ENCODE results near the gene ENTPD2. TPM values are rescaled to one million over a fixed set of nuclear protein-coding genes. Genes with fewer than 3 reads are reported as not detected.
"Not testable (repeated sequence)": the region's sequence is repeated elsewhere in the genome, so short reads cannot be mapped to it uniquely, and the experiment has no call there.

Gene ENTPD2
- polyA plus RNA-seq, 10 donors, result 7.5 to 16.5 (median 12.1) TPM

DNA sequence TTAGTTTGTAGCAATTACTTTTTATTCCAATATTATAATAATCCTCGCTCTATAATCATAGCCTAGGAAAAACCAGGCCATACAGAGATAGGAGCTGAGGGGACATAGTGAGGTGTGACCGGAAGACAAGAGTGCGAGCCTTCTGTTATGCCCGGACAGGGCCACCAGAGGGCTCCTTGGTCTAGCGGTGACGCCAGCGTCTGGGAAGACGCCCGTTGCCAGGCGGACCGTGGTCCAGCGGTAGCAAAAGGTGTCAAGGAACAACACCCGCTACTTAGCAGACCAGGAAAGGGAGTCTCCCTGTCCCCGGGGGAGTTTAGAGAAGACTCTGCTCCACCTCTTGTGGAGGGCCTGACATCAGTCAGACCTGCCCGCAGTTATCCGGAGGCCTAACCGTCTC is 49.6 kb downstream of the ENTPD2 start:
- not testable (repeated sequence) for DNase-seq

- DNase-seq, result no peak
These were observed 51.2 kb downstream of the ENTPD2 start for GRCh38 chr9:137002646-137003041.

DNA sequence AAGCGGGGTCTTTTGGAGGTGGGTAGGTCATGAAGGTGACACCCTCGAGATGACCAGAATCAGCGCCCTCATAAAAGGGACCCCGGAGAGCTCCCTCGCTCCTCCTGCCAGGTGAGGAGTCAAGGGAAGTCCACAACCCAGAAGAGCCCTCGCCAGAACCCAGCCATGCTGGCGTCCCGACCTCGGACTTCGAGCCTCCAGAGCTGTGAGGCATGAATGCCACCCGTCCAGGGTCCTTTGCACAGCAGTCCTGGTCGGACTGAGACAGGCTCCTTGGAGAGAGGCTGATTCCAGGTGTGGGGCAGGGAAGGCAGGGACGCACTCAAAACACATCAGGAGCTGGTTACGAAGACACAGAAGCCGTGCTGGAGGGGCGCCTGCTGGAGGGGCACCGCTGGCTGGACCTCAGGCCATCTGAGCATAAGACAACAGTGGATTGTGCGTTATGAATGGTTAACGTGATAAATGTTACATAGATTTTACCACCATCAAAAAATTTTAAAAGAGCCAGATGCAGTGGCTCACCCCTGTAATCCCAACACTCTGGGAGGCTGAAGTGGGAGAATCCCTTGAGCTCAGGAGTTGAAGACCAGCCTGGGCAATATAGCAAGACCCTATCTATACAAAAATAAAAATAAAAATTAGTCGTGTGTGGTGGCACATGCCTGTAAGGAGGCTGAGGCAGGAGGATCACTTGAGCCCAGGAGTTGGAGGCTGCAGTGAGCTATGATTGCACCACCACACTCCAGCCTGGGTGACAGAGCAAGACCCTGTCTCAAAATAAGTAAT is 51.8 kb downstream of the ENTPD2 start:
- no peak for DNase-seq

- no peak for DNase-seq
These were observed 53.5 kb downstream of the ENTPD2 start for GRCh38 chr9:137000177-137000930.

Other genes with a start within 250 kb of the ENTPD2 start
- 10 to 100 TPM; 41.0 to 59.7 (median 50.7) TPM for gene RABL6, start 246.1 kb downstream of the ENTPD2 start, polyA plus RNA-seq (ENCODE audit: insufficient read length in 10 of 10)
- gene AJM1, start 211.6 kb downstream of the ENTPD2 start, polyA plus RNA-seq (ENCODE audit: insufficient read length in 10 of 10), result 1 to 10 TPM; 1.3 to 2.1 (median 1.7) TPM
- gene PHPT1, start 204.7 kb downstream of the ENTPD2 start, polyA plus RNA-seq (ENCODE audit: insufficient read length in 10 of 10), result 100 to 1,000 TPM in 4 of 10 donors, 10 to 100 TPM in 6; 63.9 to 118 (median 81.7) TPM
- gene MAMDC4, start 201.7 kb downstream of the ENTPD2 start, polyA plus RNA-seq (ENCODE audit: insufficient read length in 10 of 10), result 1 to 10 TPM; 2.0 to 5.6 (median 3.9) TPM
- gene EDF1, start 187.8 kb downstream of the ENTPD2 start, polyA plus RNA-seq (ENCODE audit: insufficient read length in 10 of 10), result 100 to 1,000 TPM; 236 to 394 (median 310) TPM
- 10 to 100 TPM in 2 of 10 donors, 1 to 10 TPM in 8; 8.1 to 10.7 (median 9.6) TPM for gene TRAF2, start 167.5 kb downstream of the ENTPD2 start, polyA plus RNA-seq (ENCODE audit: insufficient read length in 10 of 10)
- 10 to 100 TPM; 27.4 to 47.9 (median 34.4) TPM for gene FBXW5, start 109.3 kb downstream of the ENTPD2 start, polyA plus RNA-seq (ENCODE audit: insufficient read length in 10 of 10)
- 1 to 10 TPM in 1 of 10 donors, under 1 TPM in 8, not detected in 1; 0.29 to 1.0 (median 0.51) TPM for gene C8G, start 108.8 kb downstream of the ENTPD2 start, polyA plus RNA-seq (ENCODE audit: insufficient read length in 10 of 10)
- gene LCN12, start 101.8 kb downstream of the ENTPD2 start, polyA plus RNA-seq (ENCODE audit: insufficient read length in 10 of 10), result 1 to 10 TPM in 3 of 10 donors, under 1 TPM in 7; 0.25 to 1.2 (median 0.68) TPM
- 10 to 100 TPM in 8 of 10 donors, 1 to 10 TPM in 2; 2.3 to 36.3 (median 17.1) TPM for gene PTGDS, start 76.6 kb downstream of the ENTPD2 start, polyA plus RNA-seq (ENCODE audit: insufficient read length in 10 of 10)
- 1 to 10 TPM in 3 of 10 donors, under 1 TPM in 7; 0.14 to 1.1 (median 0.66) TPM for gene LCNL1, start 71.1 kb downstream of the ENTPD2 start, polyA plus RNA-seq (ENCODE audit: insufficient read length in 10 of 10)
- gene PAXX, start 61.6 kb downstream of the ENTPD2 start, polyA plus RNA-seq (ENCODE audit: insufficient read length in 10 of 10), result 10 to 100 TPM; 11.8 to 28.5 (median 21.6) TPM
- gene CLIC3, start 57.5 kb downstream of the ENTPD2 start, polyA plus RNA-seq (ENCODE audit: insufficient read length in 10 of 10), result 1 to 10 TPM in 2 of 10 donors, under 1 TPM in 6, not detected in 2; 0.28 to 4.7 (median 0.54) TPM
- gene ABCA2, start 25.8 kb downstream of the ENTPD2 start, polyA plus RNA-seq (ENCODE audit: insufficient read length in 10 of 10), result 10 to 100 TPM; 11.5 to 18.7 (median 16.7) TPM
- under 1 TPM in 4 of 10 donors, not detected in 6; 0.10 to 0.48 (median 0.12) TPM for gene FUT7, start 22.0 kb downstream of the ENTPD2 start, polyA plus RNA-seq (ENCODE audit: insufficient read length in 10 of 10)
- gene NPDC1, start 7.9 kb downstream of the ENTPD2 start, polyA plus RNA-seq (ENCODE audit: insufficient read length in 10 of 10), result 10 to 100 TPM; 28.5 to 53.0 (median 38.4) TPM
- gene SAPCD2, start 16.5 kb upstream of the ENTPD2 start, polyA plus RNA-seq (ENCODE audit: insufficient read length in 10 of 10), result 1 to 10 TPM; 1.9 to 7.1 (median 3.9) TPM
- 1 to 10 TPM; 1.5 to 3.0 (median 2.0) TPM for gene UAP1L1, start 23.5 kb upstream of the ENTPD2 start, polyA plus RNA-seq (ENCODE audit: insufficient read length in 10 of 10)
- 10 to 100 TPM; 31.3 to 54.4 (median 41.1) TPM for gene MAN1B1, start 32.9 kb upstream of the ENTPD2 start, polyA plus RNA-seq (ENCODE audit: insufficient read length in 10 of 10)
- 10 to 100 TPM; 21.9 to 43.1 (median 28.8) TPM for gene DPP7, start 60.7 kb upstream of the ENTPD2 start, polyA plus RNA-seq (ENCODE audit: insufficient read length in 10 of 10)
- under 1 TPM in 2 of 10 donors, not detected in 8; 0.07 TPM for gene GRIN1, start 85.1 kb upstream of the ENTPD2 start, polyA plus RNA-seq (ENCODE audit: insufficient read length in 10 of 10)
- not detected for gene LRRC26, start 116.0 kb upstream of the ENTPD2 start, polyA plus RNA-seq (ENCODE audit: insufficient read length in 10 of 10)
- not detected for gene TMEM210, start 118.0 kb upstream of the ENTPD2 start, polyA plus RNA-seq (ENCODE audit: insufficient read length in 10 of 10)
- 10 to 100 TPM; 21.2 to 36.5 (median 29.2) TPM for gene ANAPC2, start 134.5 kb upstream of the ENTPD2 start, polyA plus RNA-seq (ENCODE audit: insufficient read length in 10 of 10)
- 10 to 100 TPM; 38.2 to 72.0 (median 49.6) TPM for gene SSNA1, start 134.6 kb upstream of the ENTPD2 start, polyA plus RNA-seq (ENCODE audit: insufficient read length in 10 of 10)
- gene TPRN, start 146.7 kb upstream of the ENTPD2 start, polyA plus RNA-seq (ENCODE audit: insufficient read length in 10 of 10), result 10 to 100 TPM in 2 of 10 donors, 1 to 10 TPM in 8; 5.8 to 10.9 (median 7.8) TPM
- gene TMEM203, start 151.6 kb upstream of the ENTPD2 start, polyA plus RNA-seq (ENCODE audit: insufficient read length in 10 of 10), result 10 to 100 TPM; 30.3 to 36.7 (median 32.2) TPM
- 10 to 100 TPM in 1 of 10 donors, 1 to 10 TPM in 9; 3.8 to 10.6 (median 6.9) TPM for gene NDOR1, start 151.6 kb upstream of the ENTPD2 start, polyA plus RNA-seq (ENCODE audit: insufficient read length in 10 of 10)
- gene RNF208, start 168.2 kb upstream of the ENTPD2 start, polyA plus RNA-seq (ENCODE audit: insufficient read length in 10 of 10), result 1 to 10 TPM; 1.8 to 4.5 (median 2.4) TPM
- gene CYSRT1, start 171.1 kb upstream of the ENTPD2 start, polyA plus RNA-seq (ENCODE audit: insufficient read length in 10 of 10), result 1 to 10 TPM in 9 of 10 donors, under 1 TPM in 1; 0.93 to 3.3 (median 2.0) TPM
- gene RNF224, start 173.4 kb upstream of the ENTPD2 start, polyA plus RNA-seq (ENCODE audit: insufficient read length in 10 of 10), result 1 to 10 TPM in 7 of 10 donors, under 1 TPM in 3; 0.80 to 3.4 (median 1.5) TPM
- gene SLC34A3, start 176.8 kb upstream of the ENTPD2 start, polyA plus RNA-seq (ENCODE audit: insufficient read length in 10 of 10), result 1 to 10 TPM in 5 of 10 donors, under 1 TPM in 5; 0.29 to 2.0 (median 0.89) TPM
- gene TUBB4B, start 187.2 kb upstream of the ENTPD2 start, polyA plus RNA-seq (ENCODE audit: insufficient read length in 10 of 10), result 100 to 1,000 TPM; 125 to 258 (median 160) TPM
- gene STPG3, start 197.2 kb upstream of the ENTPD2 start, polyA plus RNA-seq (ENCODE audit: insufficient read length in 10 of 10), result under 1 TPM in 7 of 10 donors, not detected in 3; 0.16 to 0.62 (median 0.32) TPM
- gene NELFB, start 201.3 kb upstream of the ENTPD2 start, polyA plus RNA-seq (ENCODE audit: insufficient read length in 10 of 10), result 10 to 100 TPM; 39.3 to 55.4 (median 45.0) TPM
- gene TOR4A, start 223.7 kb upstream of the ENTPD2 start, polyA plus RNA-seq (ENCODE audit: insufficient read length in 10 of 10), result 1 to 10 TPM; 3.9 to 7.8 (median 5.6) TPM
- 1 to 10 TPM; 2.9 to 7.5 (median 4.8) TPM for gene NRARP, start 248.2 kb upstream of the ENTPD2 start, polyA plus RNA-seq (ENCODE audit: insufficient read length in 10 of 10)

Measured in muscle of back (tissue), 11 donors.